AG08395 (cell line): ENCODE results near the gene ALG10B.

ENCODE experiments used
- DNase-seq: peaks from one replicate; pipeline ENCODE4 v3.0.0; 2012; ENCODE audit warnings: mixed read lengths, low spot score

The ALG10B gene

GRCh38 chr12:38374751-38375150, 58.2 kb downstream of the ALG10B start:
- DNase-seq, result no peak
